Stimulated activated CD4-positive, alpha-beta T cell treated with anti-CD3 and anti-CD28 coated beads, TNF-alpha, amount 100 ng/mL, for 48 hours (primary cell): ENCODE results near the gene HYAL4.
"Not testable (repeated sequence)": the region's sequence is repeated elsewhere in the genome, so short reads cannot be mapped to it uniquely, and the experiment has no call there.

ENCODE experiments used
- DNase-seq, 3 donors: peaks; one replicate each; pipeline ENCODE4 v3.0.0-alpha.2; 2020; ENCODE audit warnings: low read depth in 3 of 3

Gene HYAL4

GRCh38 chr7:123846217-123846891 is 1.4 kb downstream of the HYAL4 start:
- no peak for DNase-seq

GRCh38 chr7:123847868-123848267 is 2.9 kb downstream of the HYAL4 start:
- DNase-seq = no peak

GRCh38 chr7:123849855-123850254 is 4.9 kb downstream of the HYAL4 start:
- no peak for DNase-seq

- DNase-seq = not testable (repeated sequence)
These were observed 6.4 kb downstream of the HYAL4 start for GRCh38 chr7:123851404-123851803.

- DNase-seq = not testable (repeated sequence)
These were observed 9.3 kb downstream of the HYAL4 start for GRCh38 chr7:123854291-123854690.

GRCh38 chr7:123856428-123856827 is 11.5 kb downstream of the HYAL4 start:
- DNase-seq = not testable (repeated sequence)

- DNase-seq = no peak
These were observed 15.9 kb downstream of the HYAL4 start for GRCh38 chr7:123860848-123861247.

- no peak for DNase-seq
These were observed 17.8 kb downstream of the HYAL4 start for GRCh38 chr7:123862775-123863174.

GRCh38 chr7:123863461-123863860 is 18.5 kb downstream of the HYAL4 start:
- no peak for DNase-seq

- DNase-seq = no peak
These were observed 19.0 kb downstream of the HYAL4 start for GRCh38 chr7:123864012-123864411.

- DNase-seq = no peak
These were observed 19.5 kb downstream of the HYAL4 start for GRCh38 chr7:123864436-123864835.

GRCh38 chr7:123864966-123865365 is 20.0 kb downstream of the HYAL4 start:
- DNase-seq = no peak

- DNase-seq = peak in 2 of 3 donors; percentile 21 to 42
These were observed 20.6 kb downstream of the HYAL4 start for GRCh38 chr7:123865517-123866117.

GRCh38 chr7:123867225-123867624 is 22.3 kb downstream of the HYAL4 start:
- no peak for DNase-seq

GRCh38 chr7:123871998-123872867 is 27.3 kb downstream of the HYAL4 start:
- peak in 2 of 3 donors; percentile 3 to 7 for DNase-seq

- DNase-seq = no peak
These were observed 27.9 kb downstream of the HYAL4 start for GRCh38 chr7:123872908-123873307.

- DNase-seq = no peak
These were observed 31.7 kb downstream of the HYAL4 start for GRCh38 chr7:123876557-123877256.

GRCh38 chr7:123879628-123880027 is 34.7 kb downstream of the HYAL4 start:
- DNase-seq = no peak

GRCh38 chr7:123881300-123881699 is 36.3 kb downstream of the HYAL4 start:
- no peak for DNase-seq

GRCh38 chr7:123883154-123883553 is 38.2 kb downstream of the HYAL4 start:
- no peak for DNase-seq

GRCh38 chr7:123888192-123888591 is 43.2 kb downstream of the HYAL4 start:
- no peak for DNase-seq

- not testable (repeated sequence) for DNase-seq
These were observed 49.8 kb downstream of the HYAL4 start for GRCh38 chr7:123894753-123895152.
